Fibroblast of peridontal ligament (primary cell): ENCODE results near the gene NINL.
"Not testable (repeated sequence)": the region's sequence is repeated elsewhere in the genome, so short reads cannot be mapped to it uniquely, and the experiment has no call there.

Source experiments
- DNase-seq: peaks from one replicate; pipeline ENCODE4 v3.0.0-alpha.2; 2010; ENCODE audit errors: extremely low read depth

Gene NINL

GRCh38 chr20:25592135-25592852, 7.0 kb upstream of the NINL start:
- peak; percentile 80 for DNase-seq

GRCh38 chr20:25590778-25591177, 5.4 kb upstream of the NINL start:
- DNase-seq, result not testable (repeated sequence)

GRCh38 chr20:25588491-25588890, 3.2 kb upstream of the NINL start:
- no peak for DNase-seq

- no peak for DNase-seq
Observed at GRCh38 chr20:25587536-25587935, 2.2 kb upstream of the NINL start.

- peak; percentile 23 for DNase-seq
Observed at GRCh38 chr20:25586877-25587276, 1.5 kb upstream of the NINL start.

GRCh38 chr20:25583607-25584006, 1.7 kb downstream of the NINL start:
- DNase-seq, result not testable (repeated sequence)

- DNase-seq, result peak; percentile 35
Observed at GRCh38 chr20:25580711-25581110, 4.6 kb downstream of the NINL start.

GRCh38 chr20:25579081-25579770, 6.1 kb downstream of the NINL start:
- no peak for DNase-seq

GRCh38 chr20:25576783-25577530, 8.4 kb downstream of the NINL start:
- DNase-seq, result no peak

GRCh38 chr20:25574411-25574810, 10.9 kb downstream of the NINL start:
- DNase-seq, result peak; percentile 37

GRCh38 chr20:25573288-25574251, 11.8 kb downstream of the NINL start:
- DNase-seq, result peak; percentile 86

GRCh38 chr20:25571817-25572216, 13.5 kb downstream of the NINL start:
- DNase-seq, result no peak

- DNase-seq, result no peak
Observed at GRCh38 chr20:25571240-25571639, 14.1 kb downstream of the NINL start.

- no peak for DNase-seq
Observed at GRCh38 chr20:25570148-25570530, 15.2 kb downstream of the NINL start.

GRCh38 chr20:25567286-25567685, 18.0 kb downstream of the NINL start:
- DNase-seq, result no peak

GRCh38 chr20:25566821-25567220, 18.5 kb downstream of the NINL start:
- DNase-seq, result no peak

- DNase-seq, result no peak
Observed at GRCh38 chr20:25565578-25566157, 19.7 kb downstream of the NINL start.

- DNase-seq, result no peak
Observed at GRCh38 chr20:25563876-25564275, 21.5 kb downstream of the NINL start.

GRCh38 chr20:25563362-25563761, 22.0 kb downstream of the NINL start:
- no peak for DNase-seq

- DNase-seq, result not testable (repeated sequence)
Observed at GRCh38 chr20:25561771-25562170, 23.6 kb downstream of the NINL start.

- peak; percentile 79 for DNase-seq
Observed at GRCh38 chr20:25553819-25554296, 31.5 kb downstream of the NINL start.
